GM12865 (cell line): ENCODE data around the gene CTNNBL1.
"Not testable (repeated sequence)": the region's sequence is repeated elsewhere in the genome, so short reads cannot be mapped to it uniquely, and the experiment has no call there.

ENCODE experiments used
- DNase-seq: peaks from one replicate; pipeline ENCODE4 v3.0.0; 2010; ENCODE audit warnings: low read depth
- H3K4me3 ChIP-seq: 2 replicates; pipeline ENCODE4 v1.5.1; 2011; ENCODE audit warnings: mild to moderate bottlenecking, low read depth, low read length, control low read depth
- TF ChIP-seq, protein P1 (sequence below): IDR thresholded peaks from 2 replicates; pipeline ENCODE4 v1.5.1; 2011; ENCODE audit warnings: low read length, control low read depth, low read depth, inconsistent platforms; ENCODE audit not compliant: insufficient read depth; ENCODE audit errors: missing control alignments

Gene CTNNBL1

DNA sequence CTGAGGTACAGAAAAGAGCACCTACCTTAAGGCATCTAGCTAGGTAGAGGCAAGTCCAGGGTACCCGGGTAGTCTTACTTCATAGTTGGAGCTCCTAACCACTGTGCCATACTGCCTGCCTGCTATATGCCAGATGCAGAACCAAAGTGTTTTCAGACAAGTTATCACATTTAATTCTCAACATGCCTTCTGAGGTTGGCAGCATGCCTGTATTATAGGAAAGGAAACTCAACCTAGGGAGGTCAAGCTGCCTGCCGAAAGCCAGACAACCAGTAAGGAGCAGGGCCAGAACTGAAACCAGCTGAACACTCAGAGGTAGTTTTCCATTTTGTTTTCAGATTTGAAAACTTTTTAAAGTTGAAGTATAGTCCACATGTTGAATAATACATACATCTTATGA lies 5.4 kb downstream of the CTNNBL1 start:
- no peak for DNase-seq
- TF ChIP-seq, protein P1, sequence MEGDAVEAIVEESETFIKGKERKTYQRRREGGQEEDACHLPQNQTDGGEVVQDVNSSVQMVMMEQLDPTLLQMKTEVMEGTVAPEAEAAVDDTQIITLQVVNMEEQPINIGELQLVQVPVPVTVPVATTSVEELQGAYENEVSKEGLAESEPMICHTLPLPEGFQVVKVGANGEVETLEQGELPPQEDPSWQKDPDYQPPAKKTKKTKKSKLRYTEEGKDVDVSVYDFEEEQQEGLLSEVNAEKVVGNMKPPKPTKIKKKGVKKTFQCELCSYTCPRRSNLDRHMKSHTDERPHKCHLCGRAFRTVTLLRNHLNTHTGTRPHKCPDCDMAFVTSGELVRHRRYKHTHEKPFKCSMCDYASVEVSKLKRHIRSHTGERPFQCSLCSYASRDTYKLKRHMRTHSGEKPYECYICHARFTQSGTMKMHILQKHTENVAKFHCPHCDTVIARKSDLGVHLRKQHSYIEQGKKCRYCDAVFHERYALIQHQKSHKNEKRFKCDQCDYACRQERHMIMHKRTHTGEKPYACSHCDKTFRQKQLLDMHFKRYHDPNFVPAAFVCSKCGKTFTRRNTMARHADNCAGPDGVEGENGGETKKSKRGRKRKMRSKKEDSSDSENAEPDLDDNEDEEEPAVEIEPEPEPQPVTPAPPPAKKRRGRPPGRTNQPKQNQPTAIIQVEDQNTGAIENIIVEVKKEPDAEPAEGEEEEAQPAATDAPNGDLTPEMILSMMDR: no peak
- H3K4me3 ChIP-seq: no peak overlapping the region

DNA sequence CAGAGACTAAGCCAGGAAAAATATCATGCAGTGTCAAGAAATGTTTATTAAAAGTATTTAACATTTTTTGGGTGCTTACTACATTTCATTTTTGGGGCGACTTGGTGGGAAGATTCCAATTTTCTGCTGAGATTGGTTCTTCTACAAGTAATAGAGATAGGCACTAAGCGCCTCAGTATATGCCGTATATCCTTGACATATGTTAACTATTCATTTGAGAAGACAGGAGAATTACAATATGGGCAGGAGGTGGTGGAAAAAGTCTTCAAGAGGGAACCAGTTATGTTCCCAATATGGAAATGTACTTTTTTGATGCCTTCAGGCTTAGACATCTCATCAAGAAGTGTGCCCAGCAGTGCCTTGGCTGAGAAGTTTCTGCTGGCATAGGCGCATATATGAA lies 6.5 kb downstream of the CTNNBL1 start:
- TF ChIP-seq, protein P1: no peak

GRCh38 chr20:37701676-37702075 lies 7.8 kb downstream of the CTNNBL1 start:
- H3K4me3 ChIP-seq, DNase-seq: not testable (repeated sequence)

More for the DNA sequence above, 6.5 kb downstream of the CTNNBL1 start:
- H3K4me3 ChIP-seq: no peak overlapping the region
- no peak for DNase-seq

DNA sequence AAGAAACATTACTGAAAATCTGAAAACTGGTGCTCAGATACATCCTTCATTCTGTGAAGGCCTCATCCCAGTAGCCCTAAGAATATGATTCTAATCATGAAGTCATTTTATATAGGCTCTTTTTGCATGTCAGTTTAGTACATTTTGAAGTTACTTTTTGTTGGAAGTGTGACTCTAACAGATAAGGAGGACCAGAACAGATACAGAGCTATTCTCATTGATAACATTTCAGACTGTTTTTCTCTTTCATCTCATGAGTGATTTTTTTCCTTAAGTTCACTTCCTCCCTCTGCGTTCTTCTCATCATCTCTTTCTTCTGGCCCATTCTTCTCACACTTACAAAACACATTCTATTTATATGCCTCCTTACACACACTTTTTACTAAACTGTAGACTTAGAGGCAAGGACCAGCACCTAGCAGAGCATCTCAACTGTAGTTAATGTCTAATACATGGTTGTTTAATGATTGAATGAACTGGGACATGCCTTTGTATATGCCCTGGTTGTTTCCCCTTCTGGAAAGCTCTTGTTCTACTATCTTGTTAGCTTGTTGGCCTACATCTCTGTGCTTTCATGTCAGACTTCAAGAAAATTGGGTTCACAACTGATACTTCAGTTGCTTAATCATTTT lies 8.7 kb downstream of the CTNNBL1 start:
- no peak overlapping the region for H3K4me3 ChIP-seq
- DNase-seq: no peak
- TF ChIP-seq, protein P1: no peak

- no peak for DNase-seq
Measured at GRCh38 chr20:37703035-37703845, 9.4 kb downstream of the CTNNBL1 start.

DNA sequence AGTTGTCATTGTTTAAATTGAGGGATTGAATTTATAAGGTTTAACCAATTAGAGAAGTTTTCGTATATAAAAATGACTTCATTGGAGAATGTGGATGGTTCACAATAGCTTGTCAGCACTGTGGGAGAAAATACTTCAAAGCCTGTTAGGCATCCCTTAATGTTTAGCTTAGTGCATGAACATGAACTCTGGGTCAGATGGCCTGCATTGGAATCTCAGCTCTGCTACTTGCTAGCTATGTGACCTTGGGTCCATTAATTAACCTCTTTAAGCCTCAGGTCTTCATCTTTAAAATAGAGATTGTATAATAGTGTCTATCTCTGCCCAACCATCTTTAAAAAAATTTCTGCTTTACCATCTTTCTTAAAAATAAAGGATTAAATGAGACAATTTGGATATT lies 11.1 kb downstream of the CTNNBL1 start:
- no peak overlapping the region for H3K4me3 ChIP-seq
- TF ChIP-seq, protein P1: no peak
- DNase-seq: no peak

More at GRCh38 chr20:37703035-37703845, 9.4 kb downstream of the CTNNBL1 start:
- H3K4me3 ChIP-seq: no peak overlapping the region
- TF ChIP-seq, protein P1: no peak

- no peak for DNase-seq
- TF ChIP-seq, protein P1: no peak
- H3K4me3 ChIP-seq: no peak overlapping the region
Measured at GRCh38 chr20:37706298-37706697, 12.5 kb downstream of the CTNNBL1 start.
